ENCODE measurements around the gene DCANP1.

DNA sequence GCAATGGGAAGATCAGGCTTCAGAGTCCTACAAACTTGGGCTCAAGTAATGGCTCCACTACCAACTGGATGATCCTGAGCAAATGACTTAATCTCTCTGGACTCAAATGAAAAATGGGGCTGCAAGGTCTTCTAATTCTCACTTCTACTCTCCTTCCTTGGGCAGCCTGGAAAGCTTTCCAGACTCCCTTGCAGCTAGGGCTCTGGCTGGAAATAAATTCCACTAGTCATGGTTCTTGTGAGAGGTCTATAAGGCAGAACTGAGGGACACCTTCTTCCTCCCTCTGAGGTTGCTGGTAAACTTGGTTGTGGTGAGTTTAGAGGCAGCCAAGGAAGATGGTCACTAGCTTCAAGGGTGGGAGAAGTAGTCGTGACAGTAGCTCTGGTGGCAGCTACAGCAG lies 18.6 kb downstream of the DCANP1 start:
- TF ChIP-seq, protein P1, sequence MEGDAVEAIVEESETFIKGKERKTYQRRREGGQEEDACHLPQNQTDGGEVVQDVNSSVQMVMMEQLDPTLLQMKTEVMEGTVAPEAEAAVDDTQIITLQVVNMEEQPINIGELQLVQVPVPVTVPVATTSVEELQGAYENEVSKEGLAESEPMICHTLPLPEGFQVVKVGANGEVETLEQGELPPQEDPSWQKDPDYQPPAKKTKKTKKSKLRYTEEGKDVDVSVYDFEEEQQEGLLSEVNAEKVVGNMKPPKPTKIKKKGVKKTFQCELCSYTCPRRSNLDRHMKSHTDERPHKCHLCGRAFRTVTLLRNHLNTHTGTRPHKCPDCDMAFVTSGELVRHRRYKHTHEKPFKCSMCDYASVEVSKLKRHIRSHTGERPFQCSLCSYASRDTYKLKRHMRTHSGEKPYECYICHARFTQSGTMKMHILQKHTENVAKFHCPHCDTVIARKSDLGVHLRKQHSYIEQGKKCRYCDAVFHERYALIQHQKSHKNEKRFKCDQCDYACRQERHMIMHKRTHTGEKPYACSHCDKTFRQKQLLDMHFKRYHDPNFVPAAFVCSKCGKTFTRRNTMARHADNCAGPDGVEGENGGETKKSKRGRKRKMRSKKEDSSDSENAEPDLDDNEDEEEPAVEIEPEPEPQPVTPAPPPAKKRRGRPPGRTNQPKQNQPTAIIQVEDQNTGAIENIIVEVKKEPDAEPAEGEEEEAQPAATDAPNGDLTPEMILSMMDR (IDR thresholded peaks at IDR 0.05; ENCODE audit: insufficient read depth, low read length), result no peak
- no peak for TF ChIP-seq POLR2AphosphoS5 (IDR thresholded peaks at IDR 0.05; ENCODE audit: low read depth)
- no peak for TF ChIP-seq GABPA (IDR thresholded peaks at IDR 0.05; ENCODE audit: low read depth)
- no peak for TF ChIP-seq SPI1 (IDR thresholded peaks at IDR 0.05; ENCODE audit: borderline replicate concordance, low read depth)

All from HL-60 (cell line).